Limb (tissue), 2 donors: ENCODE data around the gene SMAD5.

ENCODE experiments used
- DNase-seq, 2 donors: peaks; one replicate each; pipeline ENCODE4 v3.0.0-alpha.2; 2016; ENCODE audit errors: extremely low spot score in 2 of 2

SMAD5 gene

GRCh38 chr5:136153581-136154236, 21.1 kb downstream of the SMAD5 start:
- no peak for DNase-seq

GRCh38 chr5:136155078-136155477, 22.4 kb downstream of the SMAD5 start:
- no peak for DNase-seq

- DNase-seq, result no peak
Observed at GRCh38 chr5:136155761-136156160, 23.1 kb downstream of the SMAD5 start.

GRCh38 chr5:136157514-136157913, 24.9 kb downstream of the SMAD5 start:
- DNase-seq, result no peak

- peak in 1 of 2 donors; percentile 3 for DNase-seq
Observed at GRCh38 chr5:136159457-136159856, 26.8 kb downstream of the SMAD5 start.

- no peak for DNase-seq
Observed at GRCh38 chr5:136162008-136162407, 29.4 kb downstream of the SMAD5 start.

- DNase-seq, result no peak
Observed at GRCh38 chr5:136164226-136164625, 31.6 kb downstream of the SMAD5 start.

GRCh38 chr5:136166909-136167308, 34.3 kb downstream of the SMAD5 start:
- no peak for DNase-seq

- no peak for DNase-seq
Observed at GRCh38 chr5:136169218-136169617, 36.6 kb downstream of the SMAD5 start.

GRCh38 chr5:136174021-136174659, 41.5 kb downstream of the SMAD5 start:
- DNase-seq, result peak in 1 of 2 donors; percentile 82

GRCh38 chr5:136182618-136183017, 50.0 kb downstream of the SMAD5 start:
- no peak for DNase-seq

GRCh38 chr5:136185974-136186665, 53.5 kb downstream of the SMAD5 start:
- DNase-seq, result no peak

- no peak for DNase-seq
Observed at GRCh38 chr5:136186796-136187195, 54.2 kb downstream of the SMAD5 start.

- DNase-seq, result no peak
Observed at GRCh38 chr5:136188859-136189258, 56.2 kb downstream of the SMAD5 start.

GRCh38 chr5:136190091-136190720, 57.6 kb downstream of the SMAD5 start:
- DNase-seq, result no peak

- no peak for DNase-seq
Observed at GRCh38 chr5:136190904-136191303, 58.3 kb downstream of the SMAD5 start.

- no peak for DNase-seq
Observed at GRCh38 chr5:136191304-136192014, 58.8 kb downstream of the SMAD5 start.

- DNase-seq, result peak in 1 of 2 donors; percentile 57
Observed at GRCh38 chr5:136192015-136192525, 59.4 kb downstream of the SMAD5 start.

- DNase-seq, result peak in 1 of 2 donors; percentile 71
Observed at GRCh38 chr5:136192526-136193321, 60.1 kb downstream of the SMAD5 start, which contains the start of gene SMIM32. TSS of gene SMIM32 (minus strand) at chr5:136193162. CDS start at chr5:136192524, 638 bp downstream.

GRCh38 chr5:136193322-136193935, 60.8 kb downstream of the SMAD5 start:
- DNase-seq, result no peak
